Astrocyte of the spinal cord (primary cell): ENCODE results near the gene ZNF831.

ENCODE experiments used
- DNase-seq: peaks from one replicate; pipeline ENCODE4 v3.0.0; 2011; ENCODE audit warnings: low read depth, low spot score
- H3K4me3 ChIP-seq: 2 replicates; pipeline ENCODE4 v1.5.1; 2011; ENCODE audit warnings: low read depth, mild to moderate bottlenecking, low read length, moderate library complexity
- in situ Hi-C: cut with HindIII; loops from 2 replicates; pipeline ENCODE4 v1.10.0; 2017; ENCODE audit warnings: low sequenced_read_pairs
- TF ChIP-seq, protein P1 (sequence below): IDR thresholded peaks from 2 replicates; pipeline ENCODE4 v1.5.1; 2012; ENCODE audit warnings: low read depth, mild to moderate bottlenecking, low read length, inconsistent platforms

Gene ZNF831

GRCh38 chr20:59127839-59128238 lies 35.8 kb upstream of the ZNF831 start:
- TF ChIP-seq, protein P1, sequence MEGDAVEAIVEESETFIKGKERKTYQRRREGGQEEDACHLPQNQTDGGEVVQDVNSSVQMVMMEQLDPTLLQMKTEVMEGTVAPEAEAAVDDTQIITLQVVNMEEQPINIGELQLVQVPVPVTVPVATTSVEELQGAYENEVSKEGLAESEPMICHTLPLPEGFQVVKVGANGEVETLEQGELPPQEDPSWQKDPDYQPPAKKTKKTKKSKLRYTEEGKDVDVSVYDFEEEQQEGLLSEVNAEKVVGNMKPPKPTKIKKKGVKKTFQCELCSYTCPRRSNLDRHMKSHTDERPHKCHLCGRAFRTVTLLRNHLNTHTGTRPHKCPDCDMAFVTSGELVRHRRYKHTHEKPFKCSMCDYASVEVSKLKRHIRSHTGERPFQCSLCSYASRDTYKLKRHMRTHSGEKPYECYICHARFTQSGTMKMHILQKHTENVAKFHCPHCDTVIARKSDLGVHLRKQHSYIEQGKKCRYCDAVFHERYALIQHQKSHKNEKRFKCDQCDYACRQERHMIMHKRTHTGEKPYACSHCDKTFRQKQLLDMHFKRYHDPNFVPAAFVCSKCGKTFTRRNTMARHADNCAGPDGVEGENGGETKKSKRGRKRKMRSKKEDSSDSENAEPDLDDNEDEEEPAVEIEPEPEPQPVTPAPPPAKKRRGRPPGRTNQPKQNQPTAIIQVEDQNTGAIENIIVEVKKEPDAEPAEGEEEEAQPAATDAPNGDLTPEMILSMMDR: no peak
- in situ Hi-C loops: no loop called here
- no peak for DNase-seq
- H3K4me3 ChIP-seq: no peak overlapping the region

DNA sequence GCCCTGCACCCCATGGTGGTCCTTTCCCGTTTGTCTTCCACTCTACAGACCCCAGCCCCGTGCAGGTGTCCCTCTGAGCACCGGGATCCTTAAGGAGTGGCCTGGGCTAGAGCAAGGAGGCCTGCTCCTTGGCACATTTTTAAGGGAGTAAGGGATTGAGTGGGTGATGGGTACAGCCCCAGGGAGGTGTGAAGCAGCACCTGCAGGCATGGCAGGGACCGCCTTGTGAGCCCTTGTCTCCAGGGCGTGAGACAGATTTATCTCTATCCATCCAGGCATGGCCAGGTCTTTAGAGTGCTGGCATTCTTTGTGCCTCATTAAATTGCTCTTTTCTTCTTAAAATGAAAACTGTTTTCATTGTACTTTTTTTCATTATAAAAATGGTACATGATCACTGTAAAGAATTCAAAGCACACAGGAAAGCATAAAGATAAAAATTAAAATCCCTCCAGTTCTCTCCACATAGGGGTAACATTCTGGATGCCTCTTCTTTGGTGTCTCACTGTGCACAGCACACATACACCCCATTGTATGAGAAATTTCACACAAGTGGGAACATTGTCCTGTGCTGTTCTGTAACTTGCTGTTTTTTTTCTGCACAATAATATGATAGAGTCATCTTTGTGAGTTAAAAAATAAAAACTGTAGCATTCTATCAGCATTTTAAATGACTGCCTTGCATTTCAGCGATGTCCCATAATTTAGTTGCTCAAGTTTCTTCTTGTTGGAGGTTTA lies 31.9 kb upstream of the ZNF831 start:
- H3K4me3 ChIP-seq: no peak overlapping the region
- no peak for DNase-seq
- TF ChIP-seq, protein P1: no peak
- in situ Hi-C loops: no loop called here

DNA sequence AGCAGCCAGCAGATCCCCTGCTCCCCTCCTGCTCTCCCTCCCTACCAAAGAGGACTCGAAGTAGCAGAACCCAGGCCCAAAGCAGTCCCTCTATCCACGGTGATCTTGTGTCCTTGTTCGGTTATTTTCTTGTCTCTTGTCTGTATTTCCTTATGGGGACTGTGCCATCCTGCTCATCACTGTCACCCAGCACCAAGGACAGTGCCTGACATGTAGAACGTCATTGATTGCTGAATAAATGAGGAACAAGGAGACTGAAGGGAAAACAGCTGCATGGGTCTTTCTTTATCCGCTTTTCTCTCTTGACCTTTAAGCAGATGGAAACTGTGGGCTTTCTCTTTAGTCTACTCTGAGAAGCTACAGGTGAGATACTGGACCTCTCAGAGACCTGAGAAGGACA lies 29.4 kb upstream of the ZNF831 start:
- no peak overlapping the region for H3K4me3 ChIP-seq
- TF ChIP-seq, protein P1: no peak
- no peak for DNase-seq
- in situ Hi-C loops: no loop called here

DNA sequence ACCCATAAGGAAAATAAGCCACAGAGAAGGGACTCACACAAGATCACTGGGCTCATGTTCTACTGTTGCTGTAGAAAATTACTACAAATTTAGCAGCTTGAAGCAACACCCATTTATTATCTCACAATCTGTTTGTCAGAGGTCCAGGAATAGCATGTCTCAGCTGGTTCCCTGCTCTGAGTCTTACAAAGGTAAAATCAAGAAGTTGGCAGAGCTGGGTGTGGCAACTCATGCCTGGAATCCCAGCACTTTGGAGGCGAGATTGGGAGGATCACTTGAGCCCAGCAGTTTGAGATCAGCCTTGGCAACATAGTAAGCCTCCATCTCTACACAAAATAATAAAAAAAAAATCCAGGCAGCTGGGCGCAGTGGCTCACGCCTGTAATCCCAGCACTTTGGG lies 28.5 kb upstream of the ZNF831 start:
- DNase-seq: no peak
- TF ChIP-seq, protein P1: no peak
- H3K4me3 ChIP-seq: no peak overlapping the region
- in situ Hi-C loops: no loop called here

DNA sequence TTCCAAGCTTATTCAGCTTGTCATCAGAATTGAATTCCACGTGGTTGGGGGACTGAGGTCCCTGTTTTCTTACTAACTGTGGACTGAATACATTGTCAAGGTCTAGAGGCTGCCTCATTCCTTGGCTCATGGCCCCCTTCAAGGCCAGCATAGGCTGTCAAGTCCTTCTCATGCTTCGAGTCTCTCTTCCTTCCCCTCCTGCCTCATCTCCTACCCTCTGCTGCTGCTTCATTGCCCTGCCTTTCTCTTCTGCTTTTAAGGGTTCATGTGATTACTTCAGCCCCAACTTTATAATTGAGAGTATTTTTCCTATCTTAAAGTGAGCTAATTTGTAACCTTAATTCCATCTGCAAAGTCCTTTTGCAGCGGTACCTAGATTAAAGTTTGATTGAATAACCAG lies 27.6 kb upstream of the ZNF831 start:
- no peak overlapping the region for H3K4me3 ChIP-seq
- in situ Hi-C loops: no loop called here
- TF ChIP-seq, protein P1: no peak
- DNase-seq: no peak

DNA sequence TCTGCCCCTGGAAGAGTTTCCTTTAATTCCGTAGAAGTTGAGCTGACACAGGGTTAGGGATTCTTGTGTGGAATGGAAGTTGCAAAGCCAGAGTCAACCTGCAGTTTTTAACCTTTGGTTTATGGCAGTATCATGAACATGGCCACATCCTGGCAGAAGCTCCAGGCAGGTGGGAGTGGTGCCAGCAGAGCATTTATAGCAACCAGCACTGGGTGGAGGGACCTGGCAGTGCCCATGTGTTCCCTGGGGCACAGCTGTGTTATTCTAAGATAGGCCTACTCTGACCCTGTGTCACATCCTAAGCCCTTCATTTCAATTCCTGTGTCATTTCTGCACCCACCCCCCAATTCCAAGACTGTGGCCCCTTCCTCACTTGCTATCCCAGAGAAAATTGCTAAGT lies 26.1 kb upstream of the ZNF831 start:
- TF ChIP-seq, protein P1: no peak
- H3K4me3 ChIP-seq: no peak overlapping the region
- in situ Hi-C loops: no loop called here
- DNase-seq: no peak
